Aorta (tissue), 5 donors: ENCODE data around the gene DLK2. TPM values are rescaled to one million over a fixed set of nuclear protein-coding genes. Genes with fewer than 3 reads are reported as not detected.
"Not testable (repeated sequence)": the region's sequence is repeated elsewhere in the genome, so short reads cannot be mapped to it uniquely, and the experiment has no call there.

ENCODE experiments used
- ATAC-seq: fragments of 200-7000 bp; cut with Tn5 transposase; one replicate; pipeline ENCODE4 v1.9.1; 2022; ENCODE audit warnings: moderate library complexity; ENCODE audit not compliant: low FRiP score
- DNase-seq, 2 donors: peaks; one replicate each; pipeline ENCODE4 v3.0.0-alpha.2; 2020
- H3K27ac ChIP-seq, 2 donors: one replicate each; pipeline ENCODE4 v1.5.1; 2013; ENCODE audit warnings: low read length in 2 of 2, mild to moderate bottlenecking in 2 of 2, moderate library complexity in 2 of 2, control low read depth in 1 of 2, inconsistent platforms in 1 of 2, low read depth in 1 of 2
- H3K27me3 ChIP-seq, 2 donors: one replicate each; pipeline ENCODE4 v1.6.1; 2013; ENCODE audit warnings: control low read depth in 1 of 2, low read length in 1 of 2, mild to moderate bottlenecking in 1 of 2, moderate library complexity in 1 of 2; ENCODE audit not compliant: insufficient read depth in 2 of 2, control insufficient read depth in 1 of 2
- H3K36me3 ChIP-seq, 2 donors: one replicate each; pipeline ENCODE4 v1.6.1; 2013; ENCODE audit warnings: control low read depth in 1 of 2, low read length in 1 of 2, mild to moderate bottlenecking in 1 of 2; ENCODE audit not compliant: insufficient read depth in 2 of 2, control insufficient read depth in 1 of 2
- H3K4me1 ChIP-seq, 2 donors: one replicate each; pipeline ENCODE4 v1.6.1; 2013; ENCODE audit warnings: low read length in 2 of 2, control low read depth in 1 of 2, mild to moderate bottlenecking in 1 of 2, moderate library complexity in 1 of 2; ENCODE audit not compliant: insufficient read depth in 2 of 2, control insufficient read depth in 1 of 2
- H3K4me3 ChIP-seq, 2 donors: one replicate each; pipeline ENCODE4 v1.5.1; 2013; ENCODE audit warnings: low read length in 2 of 2, control low read depth in 1 of 2, mild to moderate bottlenecking in 1 of 2
- H3K9me3 ChIP-seq: one replicate; pipeline ENCODE4 v1.6.1; 2013; ENCODE audit warnings: mild to moderate bottlenecking, low read length; ENCODE audit not compliant: control insufficient read depth
- WGBS, 2 donors: extraction: QIAGEN DNeasy Blood & Tissue Kit; methylation state at CpG; one replicate each; pipeline ENCODE4 v1.1.7; 2013; 5-methylcytosine and 5-hydroxymethylcytosine counted together
- intact Hi-C, 2 donors: fragments of 100-400 bp; cut with DNase I; formaldehyde crosslinking; loops; one replicate each; pipeline versions ENCODE4 v1.14.2 to v1.15.0; 2022
- polyA plus RNA-seq, 2 donors: library from polyadenylated mRNA; stranded (reverse); fragments of 200-250 nt; gene quantifications; one replicate each; pipeline ENCODE4 v1.2.3, GENCODE V29; 2013
- total RNA-seq, 2 donors: library from RNA; stranded (reverse); fragmentation: NEBNext Ultra II Directional; extraction: Animal tissue kit (Norgen Biotek cat#: 25700); gene quantifications; one replicate each; pipeline ENCODE4 v1.2.1, GENCODE V29; 2021
- donor health status: healthy with polysubstance abuse.
- donor health status: Bipolar disorder and iron deficiency.
- donor health status: DM: no; HTN: no; CAD: no.
- donor health status: DM: no; HTN: no; CAD: no.
- donor health status: DM: yes; HTN: yes; CAD: no.

Gene DLK2
- total and polyA plus RNA-seq, 4 donors = not detected

- Histone ChIP-seq H3K27me3 (no peaks in the 10 kb centered on the region), H3K4me1 (peaks cover 0 to 5% of the 10 kb centered on the region in 2 donors), H3K9me3 (no peaks in the 10 kb centered on the region), H3K4me3 (no peak overlapping the region), H3K27ac (no peak overlapping the region), H3K36me3 (no peaks in the 10 kb centered on the region)
- DNase-seq (no peak), ATAC-seq (no peak)
- intact Hi-C loops = no loop called here
- 63 to 66% methylated on average over 6 of the region's 6 CpGs for WGBS, 2 donors
These were observed 20.2 kb upstream of the DLK2 start for GRCh38 chr6:43475516-43475915.

GRCh38 chr6:43472515-43472914, 17.2 kb upstream of the DLK2 start:
- Histone ChIP-seq H3K9me3 (no peaks in the 10 kb centered on the region), H3K27me3 (no peaks in the 10 kb centered on the region), H3K36me3 (no peaks in the 10 kb centered on the region), H3K4me1 (no peaks in the 10 kb centered on the region), H3K27ac (no peak overlapping the region), H3K4me3 (no peak overlapping the region)
- intact Hi-C loops = no loop called here
- DNase-seq (no peak), ATAC-seq (no peak)
- WGBS, 2 donors = 94 to 98% methylated on average over 4 of the region's 4 CpGs

GRCh38 chr6:43471399-43471798, 16.1 kb upstream of the DLK2 start:
- Histone ChIP-seq H3K27ac (no peak overlapping the region), H3K4me3 (no peak overlapping the region), H3K36me3 (no peaks in the 10 kb centered on the region), H3K9me3 (no peaks in the 10 kb centered on the region), H3K4me1 (no peaks in the 10 kb centered on the region), H3K27me3 (no peaks in the 10 kb centered on the region)
- DNase-seq (no peak), ATAC-seq (no peak)
- 70 to 81% methylated on average over 1 of the region's 1 CpG for WGBS, 2 donors
- intact Hi-C loops = no loop called here

GRCh38 chr6:43469947-43470346, 14.6 kb upstream of the DLK2 start:
- 88 to 94% methylated on average over 7 of the region's 7 CpGs for WGBS, 2 donors
- DNase-seq (no peak), ATAC-seq (no peak)
- Histone ChIP-seq H3K9me3 (no peaks in the 10 kb centered on the region), H3K4me3 (no peak overlapping the region), H3K27me3 (no peaks in the 10 kb centered on the region), H3K27ac (no peak overlapping the region), H3K36me3 (no peaks in the 10 kb centered on the region), H3K4me1 (no peaks in the 10 kb centered on the region)
- intact Hi-C loops = no loop called here

- DNase-seq = no peak
- Histone ChIP-seq H3K27ac (no peak overlapping the region), H3K36me3 (no peaks in the 10 kb centered on the region), H3K4me3 (no peak overlapping the region), H3K27me3 (no peaks in the 10 kb centered on the region), H3K4me1 (no peaks in the 10 kb centered on the region), H3K9me3 (no peaks in the 10 kb centered on the region)
- peak; percentile 26 for ATAC-seq
- WGBS, 2 donors = 68 to 71% methylated on average over 13 of the region's 13 CpGs
- intact Hi-C loops = no loop called here
These were observed 13.7 kb upstream of the DLK2 start for GRCh38 chr6:43468748-43469681.

- no peak for ATAC-seq
These were observed 12.9 kb upstream of the DLK2 start for GRCh38 chr6:43468240-43468639.

GRCh38 chr6:43467752-43468151, 12.4 kb upstream of the DLK2 start:
- no peak overlapping the region for H3K4me3 ChIP-seq
- 69 to 72% methylated on average over 4 of the region's 4 CpGs for WGBS, 2 donors
- intact Hi-C loops = no loop called here
- DNase-seq (no peak), ATAC-seq (no peak)
- no peaks in the 10 kb centered on the region for H3K9me3 ChIP-seq
- no peaks in the 10 kb centered on the region for H3K4me1 ChIP-seq
- H3K27ac ChIP-seq = no peak overlapping the region
- H3K27me3 ChIP-seq = no peaks in the 10 kb centered on the region
- no peaks in the 10 kb centered on the region for H3K36me3 ChIP-seq

More at GRCh38 chr6:43468240-43468639, 12.9 kb upstream of the DLK2 start:
- WGBS, 2 donors = 80 to 83% methylated on average over 4 of the region's 4 CpGs
- no peak for DNase-seq
- Histone ChIP-seq H3K4me3 (no peak overlapping the region), H3K9me3 (no peaks in the 10 kb centered on the region), H3K4me1 (no peaks in the 10 kb centered on the region), H3K27me3 (no peaks in the 10 kb centered on the region), H3K36me3 (no peaks in the 10 kb centered on the region), H3K27ac (no peak overlapping the region)
- intact Hi-C loops = no loop called here

GRCh38 chr6:43467265-43467664, 11.9 kb upstream of the DLK2 start:
- H3K4me3 ChIP-seq, H3K27me3 ChIP-seq, H3K4me1 ChIP-seq, H3K27ac ChIP-seq, DNase-seq, H3K9me3 ChIP-seq, ATAC-seq, H3K36me3 ChIP-seq, intact Hi-C loops: not testable (repeated sequence)
- 68% methylated on average over 5 of the region's 5 CpGs for WGBS, 2 donors

- no peaks in the 10 kb centered on the region for H3K4me1 ChIP-seq
- ATAC-seq (no peak), DNase-seq (no peak)
- H3K27ac ChIP-seq = no peak overlapping the region
- H3K4me3 ChIP-seq = no peak overlapping the region
- no peaks in the 10 kb centered on the region for H3K9me3 ChIP-seq
- H3K36me3 ChIP-seq = no peaks in the 10 kb centered on the region
- no peaks in the 10 kb centered on the region for H3K27me3 ChIP-seq
- intact Hi-C loops = no loop called here
- WGBS, 2 donors = 62 to 63% methylated on average over 2 of the region's 2 CpGs
These were observed 10.6 kb upstream of the DLK2 start for GRCh38 chr6:43465948-43466347.
